GM23338 (cell line): ENCODE results near the gene FKBP7.

Source experiments
- CREB1 ChIP-seq: fragments of 250-450 bp; sonication (Bioruptor Pico); IDR thresholded peaks from 2 replicates; pipeline ENCODE4 v1.5.0; 2020; ENCODE audit warnings: low read depth, mild to moderate bottlenecking, moderate library complexity
- CTCF ChIP-seq, 2 experiments: fragments of 200-600 bp in 1 of 2; sonication (generic) in 1 of 2; conservative IDR thresholded peaks; 2 replicates each; pipeline versions ENCODE4 v1.5.1 to v1.6.1; 2016 to 2017; ENCODE audit warnings: antibody characterized with exemption in 2 of 2, low read depth in 2 of 2, mild to moderate bottlenecking in 2 of 2, moderate library complexity in 1 of 2
- EZH2phosphoT487 ChIP-seq: fragments of 200-600 bp; sonication (generic); IDR thresholded peaks from one replicate; pipeline ENCODE4 v1.8.1; 2018; ENCODE audit warnings: antibody characterized with exemption; ENCODE audit not compliant: unreplicated experiment
- JUNB ChIP-seq: IDR thresholded peaks from one replicate; pipeline ENCODE4 v1.6.1; 2016; ENCODE audit warnings: antibody characterized with exemption; ENCODE audit not compliant: unreplicated experiment
- POLR2AphosphoS5 ChIP-seq: IDR thresholded peaks from 2 replicates; pipeline ENCODE4 v1.6.1; 2016; ENCODE audit warnings: antibody characterized with exemption, low read depth
- REST ChIP-seq: IDR thresholded peaks from one replicate; pipeline ENCODE4 v1.6.1; 2018; ENCODE audit warnings: antibody characterized with exemption; ENCODE audit not compliant: unreplicated experiment
- ZNF462 ChIP-seq: fragments of 250-450 bp; sonication (Bioruptor Pico); IDR thresholded peaks from 2 replicates; pipeline ENCODE4 v1.5.0; 2020; ENCODE audit warnings: mild to moderate bottlenecking, moderate library complexity

- TF ChIP-seq CTCF (conservative IDR thresholded peaks at IDR 0.05; ENCODE audit: low read depth in 2 of 2) (no peak), EZH2phosphoT487 (no peak), ZNF462 (no peak), REST (no peak), POLR2AphosphoS5 (no peak), CREB1 (CRISPR knock-in tag) (no peak), JUNB (no peak)
Observed at GRCh38 chr2:178526256-178526655, 47.9 kb upstream of the FKBP7 start.
